Measurements from ENCODE around the gene HES5. TPM values are rescaled to one million over a fixed set of nuclear protein-coding genes. Genes with fewer than 3 reads are reported as not detected.

HES5 gene
- total and polyA plus RNA-seq, 10 of the 15 experiments (the other 5 are each of a cell fraction or from before 2014, with no cell fraction given), result 0.12 to 0.15 TPM; not detected in 8

DNA sequence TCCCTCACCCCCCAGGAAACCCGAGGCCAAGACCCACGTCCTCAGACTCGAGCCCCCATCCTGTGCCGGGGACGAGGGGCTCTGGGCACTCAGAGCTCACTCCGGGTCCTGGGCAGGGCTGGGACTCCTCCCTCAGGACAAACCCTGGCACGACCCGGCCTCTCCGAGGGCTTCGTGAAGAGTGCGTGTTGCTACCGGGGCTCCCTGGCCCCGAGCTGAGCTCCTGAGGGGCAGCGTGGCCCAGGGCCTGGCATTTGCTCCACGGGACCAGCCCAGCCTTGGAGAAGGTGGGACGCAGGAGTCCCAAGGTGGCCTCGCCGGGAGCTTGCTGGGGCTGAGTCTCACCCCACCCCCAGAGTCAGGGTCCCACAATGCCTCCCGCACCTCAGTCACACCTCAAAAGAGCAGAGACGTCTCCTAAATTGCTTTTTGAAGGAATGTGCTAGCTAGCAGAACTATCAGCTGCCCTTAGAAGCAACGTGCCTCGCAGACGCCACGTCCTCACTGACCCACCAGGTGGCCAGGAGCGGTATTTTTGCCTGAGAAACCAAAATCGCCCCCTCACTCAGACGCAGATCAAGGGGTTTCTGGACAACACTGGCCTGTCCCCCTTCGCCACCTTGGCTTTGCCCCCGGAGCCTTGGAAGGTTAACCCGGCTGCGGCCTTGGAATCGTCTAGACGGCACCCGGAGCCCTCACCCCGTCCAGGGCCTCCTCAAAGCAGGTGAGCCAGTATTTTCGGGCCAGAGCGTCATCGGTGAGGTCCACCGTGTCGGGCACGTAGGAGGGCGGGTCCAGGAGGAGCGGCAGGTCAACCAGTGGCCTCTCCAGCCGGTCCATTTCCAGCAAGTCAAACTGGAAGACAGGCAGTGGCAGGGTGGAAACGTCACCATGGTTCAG, 14.9 kb downstream of the HES5 start:
- no peaks in the 10 kb centered on the region for H3K9me3 ChIP-seq (replicated peaks; ENCODE audit: control insufficient read depth, insufficient read depth, low read length)
- H3K36me3 ChIP-seq (ENCODE audit: control insufficient read depth in 2 of 2, insufficient read depth in 2 of 2, low read length in 1 of 2), result peaks cover 3 to 55% of the 10 kb centered on the region in 2 experiments; a peak in 3 of 4 replicates
- FAIRE-seq (no peak), ATAC-seq (no peak), DNase-seq (ENCODE audit: low read depth, low spot score) (no peak)
- no peaks in the 10 kb centered on the region for H3K27me3 ChIP-seq (replicated peaks in 1 of 2; ENCODE audit: control insufficient read depth in 2 of 2, insufficient read depth in 2 of 2, low read length in 1 of 2)
- WGBS (ENCODE audit: insufficient coverage, insufficient replicate concordance, low lambda C conversion rate, missing lambda C conversion rate), result 92% methylated on average over 43 of the region's 45 CpGs
- no TSS peak for BruUV-seq (replicated peaks)
- H3K9ac ChIP-seq (ENCODE audit: control insufficient read depth, insufficient read depth, low read length), result no peak overlapping the region
- TF ChIP-seq, protein P1, sequence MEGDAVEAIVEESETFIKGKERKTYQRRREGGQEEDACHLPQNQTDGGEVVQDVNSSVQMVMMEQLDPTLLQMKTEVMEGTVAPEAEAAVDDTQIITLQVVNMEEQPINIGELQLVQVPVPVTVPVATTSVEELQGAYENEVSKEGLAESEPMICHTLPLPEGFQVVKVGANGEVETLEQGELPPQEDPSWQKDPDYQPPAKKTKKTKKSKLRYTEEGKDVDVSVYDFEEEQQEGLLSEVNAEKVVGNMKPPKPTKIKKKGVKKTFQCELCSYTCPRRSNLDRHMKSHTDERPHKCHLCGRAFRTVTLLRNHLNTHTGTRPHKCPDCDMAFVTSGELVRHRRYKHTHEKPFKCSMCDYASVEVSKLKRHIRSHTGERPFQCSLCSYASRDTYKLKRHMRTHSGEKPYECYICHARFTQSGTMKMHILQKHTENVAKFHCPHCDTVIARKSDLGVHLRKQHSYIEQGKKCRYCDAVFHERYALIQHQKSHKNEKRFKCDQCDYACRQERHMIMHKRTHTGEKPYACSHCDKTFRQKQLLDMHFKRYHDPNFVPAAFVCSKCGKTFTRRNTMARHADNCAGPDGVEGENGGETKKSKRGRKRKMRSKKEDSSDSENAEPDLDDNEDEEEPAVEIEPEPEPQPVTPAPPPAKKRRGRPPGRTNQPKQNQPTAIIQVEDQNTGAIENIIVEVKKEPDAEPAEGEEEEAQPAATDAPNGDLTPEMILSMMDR (IDR thresholded peaks at IDR 0.05 in 2 of 3, conservative IDR thresholded peaks at IDR 0.05 in 1 of 3; ENCODE audit: control insufficient read depth in 2 of 3, extremely low read depth in 1 of 3, insufficient read depth in 1 of 3, low read depth in 3 of 3, low read length in 3 of 3), result 0 out of 6 replicates have a peak, but pooled peaks of 1 of the 3 experiments have one; percentile 4
- no peak for TF ChIP-seq CEBPB (IDR thresholded peaks at IDR 0.05; ENCODE audit: borderline replicate concordance in 1 of 2, low read depth in 2 of 2, low read length in 2 of 2)
- no peak overlapping the region for H3K4me3 ChIP-seq
- SMC1A ChIA-PET (ENCODE audit: uncharacterized antibody, unreplicated experiment), result no interaction called here
- intact Hi-C loops (cut with micrococcal nuclease; ENCODE audit: unreplicated experiment) (no loop called here), in situ Hi-C loops (cut with MboI) (no loop called here)
- no peak overlapping the region for H3K4me2 ChIP-seq (ENCODE audit: control insufficient read depth, insufficient read depth)
- no peaks in the 10 kb centered on the region for H3K79me2 ChIP-seq (ENCODE audit: control insufficient read depth, insufficient read depth, low read length)
- POLR2A ChIA-PET, result no interaction called here
- no peaks in the 10 kb centered on the region for H4K20me1 ChIP-seq (ENCODE audit: control insufficient read depth, insufficient read depth)
- no peak overlapping the region for H3K27ac ChIP-seq (ENCODE audit: control insufficient read depth, insufficient read depth)
- H2AFZ ChIP-seq (ENCODE audit: control insufficient read depth, low read depth, low read length), result no peak overlapping the region
- CTCF ChIA-PET, result no interaction called here
- no peaks in the 10 kb centered on the region for H3K4me1 ChIP-seq (ENCODE audit: control insufficient read depth, insufficient read depth, low read length)
- RAD21 ChIA-PET (ENCODE audit: unreplicated experiment), result no interaction called here
